H9 (cell line): ENCODE measurements around the gene KCNH1. TPM values are rescaled to one million over a fixed set of nuclear protein-coding genes. Genes with fewer than 3 reads are reported as not detected.

Experiments used
- DNase-seq: peaks from one replicate; pipeline ENCODE4 v3.0.0-alpha.2; 2017
- H2AFZ ChIP-seq: one replicate; pipeline ENCODE4 v1.6.1; 2013; ENCODE audit warnings: mild to moderate bottlenecking, low read length, control low read depth, moderate library complexity
- H2AK5ac ChIP-seq: 2 replicates; pipeline ENCODE4 v1.6.1; 2013; ENCODE audit warnings: low read length, control low read depth, mixed read lengths; ENCODE audit not compliant: insufficient read length
- H2BK120ac ChIP-seq: one replicate; pipeline ENCODE4 v1.6.1; 2013; ENCODE audit warnings: low read depth, mild to moderate bottlenecking, low read length, control low read depth, inconsistent platforms; ENCODE audit not compliant: poor library complexity, severe bottlenecking
- H2BK12ac ChIP-seq: 2 replicates; pipeline ENCODE4 v1.6.1; 2013; ENCODE audit warnings: low read length, control low read depth, mixed read lengths, low read depth; ENCODE audit not compliant: insufficient read length
- H2BK15ac ChIP-seq: 2 replicates; pipeline ENCODE4 v1.6.1; 2013; ENCODE audit warnings: low read depth, low read length, control low read depth
- H2BK20ac ChIP-seq: one replicate; pipeline ENCODE4 v1.6.1; 2013; ENCODE audit warnings: low read depth, mild to moderate bottlenecking, low read length, control low read depth, inconsistent platforms; ENCODE audit not compliant: poor library complexity, severe bottlenecking
- H2BK5ac ChIP-seq: 2 replicates; pipeline ENCODE4 v1.6.1; 2013; ENCODE audit warnings: low read length, control low read depth, mixed read lengths; ENCODE audit not compliant: insufficient read length
- H3K14ac ChIP-seq: 2 replicates; pipeline ENCODE4 v1.6.1; 2013; ENCODE audit warnings: low read length, control low read depth; ENCODE audit not compliant: insufficient read depth
- H3K18ac ChIP-seq: 2 replicates; pipeline ENCODE4 v1.6.1; 2013; ENCODE audit warnings: low read depth, mild to moderate bottlenecking, mixed read lengths, low read length, control low read depth; ENCODE audit not compliant: insufficient read length
- H3K23ac ChIP-seq: 2 replicates; pipeline ENCODE4 v1.6.1; 2013; ENCODE audit warnings: low read length, control low read depth, mixed read lengths, low read depth; ENCODE audit not compliant: insufficient read length
- H3K23me2 ChIP-seq: 2 replicates; pipeline ENCODE4 v1.6.1; 2013; ENCODE audit warnings: low read depth, mild to moderate bottlenecking, mixed read lengths, low read length, control low read depth; ENCODE audit not compliant: insufficient read length, poor library complexity, severe bottlenecking
- H3K27ac ChIP-seq: 2 replicates; pipeline ENCODE4 v1.5.1; 2013; ENCODE audit warnings: low read length, control low read depth, mixed read lengths, low read depth; ENCODE audit not compliant: insufficient read length
- H3K27me3 ChIP-seq: 2 replicates; pipeline ENCODE4 v1.6.1; 2013; ENCODE audit warnings: low read length, control low read depth, inconsistent platforms; ENCODE audit not compliant: insufficient read depth
- H3K4ac ChIP-seq: 2 replicates; pipeline ENCODE4 v1.6.1; 2013; ENCODE audit warnings: low read depth, mild to moderate bottlenecking, control low read depth, inconsistent platforms, low read length, moderate library complexity
- H3K4me1 ChIP-seq: 2 replicates; pipeline ENCODE4 v1.6.1; 2013; ENCODE audit warnings: low read length, control low read depth, inconsistent platforms; ENCODE audit not compliant: insufficient read depth
- H3K4me2 ChIP-seq: 2 replicates; pipeline ENCODE4 v1.6.1; 2013; ENCODE audit warnings: low read length, control low read depth, mixed read lengths; ENCODE audit not compliant: insufficient read length, insufficient read depth
- H3K56ac ChIP-seq: 2 replicates; pipeline ENCODE4 v1.6.1; 2013; ENCODE audit warnings: low read depth, mild to moderate bottlenecking, mixed read lengths, low read length, control low read depth; ENCODE audit not compliant: insufficient read length
- H3K79me1 ChIP-seq: 2 replicates; pipeline ENCODE4 v1.6.1; 2013; ENCODE audit warnings: low read depth, mild to moderate bottlenecking, moderate library complexity, low read length, control low read depth, inconsistent platforms; ENCODE audit not compliant: insufficient read depth, poor library complexity, severe bottlenecking
- H3K79me2 ChIP-seq: 2 replicates; pipeline ENCODE4 v1.6.1; 2013; ENCODE audit warnings: low read length, control low read depth, inconsistent platforms; ENCODE audit not compliant: insufficient read depth
- H3K9ac ChIP-seq: 2 replicates; pipeline ENCODE4 v1.6.1; 2013; ENCODE audit warnings: low read length, control low read depth, mixed read lengths; ENCODE audit not compliant: insufficient read length; ENCODE audit errors: extremely low read depth
- H3K9me3 ChIP-seq: one replicate; pipeline ENCODE4 v1.6.1; 2013; ENCODE audit warnings: low read depth, low read length, inconsistent platforms; ENCODE audit not compliant: control insufficient read depth
- H3T11ph ChIP-seq: one replicate; pipeline ENCODE4 v1.6.1; 2013; ENCODE audit warnings: mild to moderate bottlenecking, low read length, control low read depth, inconsistent platforms
- H4K20me1 ChIP-seq: one replicate; pipeline ENCODE4 v1.6.1; 2013; ENCODE audit not compliant: control insufficient read depth, insufficient read length, insufficient read depth
- H4K5ac ChIP-seq: 2 replicates; pipeline ENCODE4 v1.6.1; 2013; ENCODE audit warnings: low read depth, mild to moderate bottlenecking, mixed read lengths, low read length, control low read depth; ENCODE audit not compliant: insufficient read length
- H4K8ac ChIP-seq: replicated peaks from 2 replicates; pipeline ENCODE4 v1.6.1; 2013; ENCODE audit warnings: low read length, control low read depth, mixed read lengths, low read depth; ENCODE audit not compliant: insufficient read length
- H4K91ac ChIP-seq: 2 replicates; pipeline ENCODE4 v1.6.1; 2013; ENCODE audit warnings: low read depth, mild to moderate bottlenecking, moderate library complexity, mixed read lengths, low read length, control low read depth; ENCODE audit not compliant: insufficient read length
- H3K27ac Mint-ChIP-seq, 3 experiments: 2 replicates in 2 of 3; 3 replicates in 1 of 3; pipeline ENCODE4 v1.8.0; 2020 to 2021; ENCODE audit warnings: mixed read lengths in 3 of 3, mild to moderate bottlenecking in 1 of 3, moderate library complexity in 1 of 3
- H3K27me3 Mint-ChIP-seq: 2 replicates; pipeline ENCODE4 v1.8.0; 2021; ENCODE audit warnings: low read depth, mild to moderate bottlenecking, moderate library complexity, mixed read lengths
- H3K36me3 Mint-ChIP-seq, 3 experiments: 2 replicates in 2 of 3; 3 replicates in 1 of 3; pipeline ENCODE4 v1.8.0; 2020 to 2021; ENCODE audit warnings: low read depth in 3 of 3, mixed read lengths in 3 of 3; ENCODE audit not compliant: insufficient read depth in 1 of 3
- H3K4me1 Mint-ChIP-seq, 2 experiments: 2 replicates each; pipeline ENCODE4 v1.8.0; 2020; ENCODE audit warnings: mixed read lengths in 2 of 2
- H3K4me3 Mint-ChIP-seq, 2 experiments: 2 replicates in 1 of 2; 3 replicates in 1 of 2; pipeline ENCODE4 v1.8.0; 2020 to 2021; ENCODE audit warnings: mild to moderate bottlenecking in 2 of 2, mixed read lengths in 2 of 2, moderate library complexity in 1 of 2
- H3K9me3 Mint-ChIP-seq, 2 experiments: 2 replicates in 1 of 2; 3 replicates in 1 of 2; pipeline ENCODE4 v1.8.0; 2020; ENCODE audit warnings: mild to moderate bottlenecking in 2 of 2, mixed read lengths in 2 of 2, moderate library complexity in 1 of 2
- WGBS: extraction: QIAGEN DNeasy Blood & Tissue Kit; methylation state at CpG from one replicate; pipeline ENCODE4 v1.1.7; 2013; ENCODE audit warnings: missing lambda C conversion rate, low lambda C conversion rate, mixed read lengths; ENCODE audit not compliant: insufficient read length; ENCODE audit errors: extremely low coverage; 5-methylcytosine and 5-hydroxymethylcytosine counted together
- total RNA-seq: library from RNA; stranded (reverse); gene quantifications from 2 replicates; pipeline ENCODE4 v1.2.1, GENCODE V29; 2021
- TF ChIP-seq, protein P1 (sequence below): fragments of 200-600 bp; sonication (generic); conservative IDR thresholded peaks from 3 replicates; pipeline ENCODE4 v1.8.0; 2021; ENCODE audit warnings: antibody characterized with exemption, mild to moderate bottlenecking

Gene KCNH1
- total RNA-seq, 1 experiment from 2014 or later, result 0.11 TPM

DNA sequence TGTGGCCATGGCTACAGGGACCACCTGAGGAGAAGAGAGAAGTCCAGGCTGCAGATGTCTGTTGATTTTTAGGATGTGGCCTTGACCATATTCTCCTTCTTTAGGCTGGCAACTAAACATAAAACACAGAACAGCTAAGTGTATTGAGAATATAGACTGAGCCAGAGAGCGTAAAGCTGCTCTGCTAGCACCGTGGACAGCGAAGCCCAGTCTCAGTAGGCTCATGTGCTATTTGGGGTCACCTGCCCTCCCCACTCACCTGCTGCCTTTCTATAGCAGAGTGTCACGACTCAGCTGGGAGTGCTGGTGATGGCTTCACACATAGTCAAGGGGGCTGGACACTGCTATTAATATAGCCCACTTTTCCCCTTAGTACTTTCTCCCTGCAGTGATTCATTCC is 278.5 kb downstream of the KCNH1 start:
- no peaks in the 10 kb centered on the region for H4K20me1 ChIP-seq
- H3K18ac ChIP-seq, result no peak overlapping the region
- no peak overlapping the region for H2BK120ac ChIP-seq
- no peaks in the 10 kb centered on the region for H3K79me1 ChIP-seq
- DNase-seq, result no peak
- Mint-ChIP-seq H3K9me3 (no peaks in the 10 kb centered on the region), H3K4me1 (no peaks in the 10 kb centered on the region), H3K27ac (no peak overlapping the region), H3K4me3 (no peak overlapping the region), H3K27me3 (peaks cover 11% of the 10 kb centered on the region), H3K36me3 (no peaks in the 10 kb centered on the region)
- no peaks in the 10 kb centered on the region for H3K27me3 ChIP-seq
- no peak overlapping the region for H2BK15ac ChIP-seq
- no CpG with 5 or more reads among the region's 4 CpGs for WGBS
- H3K23ac ChIP-seq, result no peak overlapping the region
- H3T11ph ChIP-seq, result no peak overlapping the region
- H4K5ac ChIP-seq, result no peak overlapping the region
- H4K91ac ChIP-seq, result no peak overlapping the region
- H4K8ac ChIP-seq, result no peak overlapping the region
- no peak overlapping the region for H2BK12ac ChIP-seq
- no peak overlapping the region for H2AFZ ChIP-seq
- H3K56ac ChIP-seq, result no peak overlapping the region
- TF ChIP-seq, protein P1, sequence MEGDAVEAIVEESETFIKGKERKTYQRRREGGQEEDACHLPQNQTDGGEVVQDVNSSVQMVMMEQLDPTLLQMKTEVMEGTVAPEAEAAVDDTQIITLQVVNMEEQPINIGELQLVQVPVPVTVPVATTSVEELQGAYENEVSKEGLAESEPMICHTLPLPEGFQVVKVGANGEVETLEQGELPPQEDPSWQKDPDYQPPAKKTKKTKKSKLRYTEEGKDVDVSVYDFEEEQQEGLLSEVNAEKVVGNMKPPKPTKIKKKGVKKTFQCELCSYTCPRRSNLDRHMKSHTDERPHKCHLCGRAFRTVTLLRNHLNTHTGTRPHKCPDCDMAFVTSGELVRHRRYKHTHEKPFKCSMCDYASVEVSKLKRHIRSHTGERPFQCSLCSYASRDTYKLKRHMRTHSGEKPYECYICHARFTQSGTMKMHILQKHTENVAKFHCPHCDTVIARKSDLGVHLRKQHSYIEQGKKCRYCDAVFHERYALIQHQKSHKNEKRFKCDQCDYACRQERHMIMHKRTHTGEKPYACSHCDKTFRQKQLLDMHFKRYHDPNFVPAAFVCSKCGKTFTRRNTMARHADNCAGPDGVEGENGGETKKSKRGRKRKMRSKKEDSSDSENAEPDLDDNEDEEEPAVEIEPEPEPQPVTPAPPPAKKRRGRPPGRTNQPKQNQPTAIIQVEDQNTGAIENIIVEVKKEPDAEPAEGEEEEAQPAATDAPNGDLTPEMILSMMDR, result no peak
- no peaks in the 10 kb centered on the region for H3K4me1 ChIP-seq
- no peaks in the 10 kb centered on the region for H3K79me2 ChIP-seq
- no peak overlapping the region for H2AK5ac ChIP-seq
- H2BK20ac ChIP-seq, result no peak overlapping the region
- H3K4me2 ChIP-seq, result no peak overlapping the region
- no peak overlapping the region for H3K4ac ChIP-seq
- no peaks in the 10 kb centered on the region for H3K23me2 ChIP-seq
- H3K9me3 ChIP-seq, result no peaks in the 10 kb centered on the region
- H3K27ac ChIP-seq, result no peak overlapping the region
- no peak overlapping the region for H3K14ac ChIP-seq
- H3K9ac ChIP-seq, result no peak overlapping the region
- no peak overlapping the region for H2BK5ac ChIP-seq
